HEK293T (cell line): Measurements from ENCODE around the gene MYG1.

Experiments
- ARNT ChIP-seq: fragments of 450-650 bp; IDR thresholded peaks from 2 replicates; pipeline ENCODE4 v1.6.1; 2017; ENCODE audit warnings: mild to moderate bottlenecking
- BHLHE40 ChIP-seq: fragments of 450-650 bp; IDR thresholded peaks from 2 replicates; pipeline ENCODE4 v1.6.1; 2016; ENCODE audit warnings: mild to moderate bottlenecking, moderate library complexity, borderline replicate concordance
- ELF4 ChIP-seq: fragments of 450-650 bp; IDR thresholded peaks from 2 replicates; pipeline ENCODE4 v1.6.1; 2017; ENCODE audit warnings: antibody characterized with exemption
- FOXA1 ChIP-seq: fragments of 450-650 bp; IDR thresholded peaks from 2 replicates; pipeline ENCODE4 v1.6.1; 2016; ENCODE audit warnings: mild to moderate bottlenecking
- FOXM1 ChIP-seq: fragments of 450-650 bp; IDR thresholded peaks from 2 replicates; pipeline ENCODE4 v1.6.1; 2017; ENCODE audit warnings: mild to moderate bottlenecking, borderline replicate concordance
- HDGF ChIP-seq: fragments of 450-650 bp; IDR thresholded peaks from 2 replicates; pipeline ENCODE4 v1.6.1; 2017; ENCODE audit warnings: antibody characterized with exemption, borderline replicate concordance
- PKNOX1 ChIP-seq: fragments of 450-650 bp; IDR thresholded peaks from 2 replicates; pipeline ENCODE4 v1.6.1; 2016
- SP1 ChIP-seq: fragments of 450-650 bp; IDR thresholded peaks from 2 replicates; pipeline ENCODE4 v1.6.1; 2017
- SUZ12 ChIP-seq: fragments of 450-650 bp; IDR thresholded peaks from 2 replicates; pipeline ENCODE4 v1.6.1; 2016; ENCODE audit warnings: mild to moderate bottlenecking

DNA sequence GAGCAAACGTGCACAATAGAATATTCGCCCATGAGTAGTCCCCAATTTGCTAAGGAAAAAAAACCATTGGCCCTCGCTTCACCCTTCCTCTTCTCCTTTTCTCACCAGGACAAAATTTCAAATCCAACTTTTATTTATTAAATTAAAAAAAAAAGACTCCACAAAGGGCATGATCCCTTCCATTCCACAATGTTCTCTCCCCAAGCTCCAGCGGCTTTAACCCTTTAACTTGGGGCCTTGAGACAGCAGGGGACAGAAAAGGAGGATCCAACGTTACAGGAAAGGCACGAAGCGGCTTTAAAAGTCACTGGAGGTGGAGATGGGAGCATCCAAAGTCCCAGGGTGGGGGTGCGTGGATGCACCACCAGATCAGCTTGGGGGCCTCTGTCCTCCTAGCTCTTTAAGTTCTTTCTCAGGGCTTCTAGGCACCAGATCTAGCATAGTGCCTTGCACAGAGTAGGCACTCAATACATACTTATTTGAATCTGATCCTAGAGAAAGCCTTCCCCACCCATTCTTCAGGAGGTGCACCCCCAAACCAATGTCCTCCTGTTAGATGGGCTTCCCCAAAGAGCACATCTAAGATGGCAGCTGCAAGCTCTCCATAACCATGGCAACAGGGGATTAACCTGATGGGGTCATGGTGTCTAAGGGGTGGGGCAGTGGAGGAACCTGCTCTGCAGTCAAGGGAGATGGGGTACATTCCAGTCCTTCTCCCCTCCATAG is 27.1 kb downstream of the MYG1 start:
- no peak for TF ChIP-seq FOXA1
- TF ChIP-seq PKNOX1 = no peak
- no peak for TF ChIP-seq BHLHE40
- no peak for TF ChIP-seq ELF4
- TF ChIP-seq SP1 = no peak
- TF ChIP-seq FOXM1 = no peak
- TF ChIP-seq SUZ12 = no peak
- TF ChIP-seq HDGF = no peak
- TF ChIP-seq ARNT = no peak
